Activated T-cell treated with anti-CD3 and anti-CD28 coated beads, Interleukin-2, amount 50 U/mL, for 48 hours (primary cell): ENCODE data around the gene PKD2L1.

Source experiments
- DNase-seq, 2 experiments: peaks; one replicate each; pipeline ENCODE4 v3.0.0-alpha.2; 2020

Gene PKD2L1

GRCh38 chr10:100356067-100357017 is 26.3 kb upstream of the PKD2L1 start:
- no peak for DNase-seq

- DNase-seq: no peak
Observed at GRCh38 chr10:100355086-100355485, 25.1 kb upstream of the PKD2L1 start.

DNA sequence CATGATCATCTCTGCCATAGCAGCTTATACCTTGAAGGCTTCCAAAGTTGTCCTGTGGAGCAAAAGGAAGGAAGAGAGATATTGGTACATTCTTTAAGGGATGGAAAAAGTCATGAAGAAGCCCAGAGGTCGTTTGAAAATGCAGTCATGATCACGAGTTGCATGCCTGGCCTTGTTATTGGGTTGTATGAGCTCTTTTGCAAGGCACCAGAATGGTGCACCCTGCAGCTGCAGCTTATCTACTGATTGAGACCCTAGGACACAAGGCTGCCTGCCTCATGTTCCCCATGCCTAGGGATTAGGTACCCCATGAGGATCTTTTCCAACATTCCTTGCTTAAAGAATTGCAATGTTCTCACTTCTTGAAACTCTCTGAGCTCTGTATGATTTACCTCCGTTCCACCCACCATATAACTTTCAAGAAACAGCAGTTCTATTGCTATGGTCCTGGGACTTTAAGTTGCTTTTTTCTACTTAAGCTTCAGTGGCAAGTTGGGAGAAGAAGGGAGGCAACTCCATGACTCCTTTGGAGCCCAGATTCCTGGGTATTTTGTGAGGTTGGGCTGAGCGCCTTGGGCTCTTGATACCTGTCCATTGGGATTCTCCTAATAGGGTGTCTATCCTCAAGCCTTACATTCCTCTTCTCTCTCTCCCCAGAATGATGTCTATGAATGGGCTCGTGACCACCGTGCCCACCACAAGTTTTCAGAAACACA is 23.9 kb upstream of the PKD2L1 start:
- no peak for DNase-seq

DNA sequence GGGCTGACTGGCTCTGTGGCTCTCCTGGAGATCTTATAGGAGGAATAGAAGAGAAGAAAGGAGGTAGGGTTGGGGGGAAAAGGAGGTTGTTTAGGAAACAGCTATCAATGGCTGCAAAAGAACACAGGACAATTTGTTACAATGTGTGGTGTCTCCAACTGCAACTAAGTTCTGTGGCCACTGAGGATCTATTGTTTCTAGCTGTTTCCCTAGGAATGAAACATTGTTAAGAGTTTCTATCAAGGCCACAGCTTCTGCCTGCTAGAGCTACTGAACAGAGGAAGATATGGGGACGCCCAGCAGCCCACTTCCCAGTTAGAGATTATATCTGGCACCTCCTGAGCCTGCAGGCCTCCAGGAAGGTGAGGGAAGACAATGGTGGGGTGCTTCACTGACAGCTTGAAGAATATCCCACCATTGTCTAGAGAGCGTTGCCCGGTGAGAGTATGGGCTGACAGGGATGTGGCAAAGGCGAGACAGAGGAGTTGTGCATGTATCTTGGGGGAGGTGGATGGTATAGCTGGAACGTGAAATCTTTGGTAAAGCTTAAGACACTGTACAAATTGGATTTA is 21.0 kb upstream of the PKD2L1 start:
- DNase-seq: no peak

DNA sequence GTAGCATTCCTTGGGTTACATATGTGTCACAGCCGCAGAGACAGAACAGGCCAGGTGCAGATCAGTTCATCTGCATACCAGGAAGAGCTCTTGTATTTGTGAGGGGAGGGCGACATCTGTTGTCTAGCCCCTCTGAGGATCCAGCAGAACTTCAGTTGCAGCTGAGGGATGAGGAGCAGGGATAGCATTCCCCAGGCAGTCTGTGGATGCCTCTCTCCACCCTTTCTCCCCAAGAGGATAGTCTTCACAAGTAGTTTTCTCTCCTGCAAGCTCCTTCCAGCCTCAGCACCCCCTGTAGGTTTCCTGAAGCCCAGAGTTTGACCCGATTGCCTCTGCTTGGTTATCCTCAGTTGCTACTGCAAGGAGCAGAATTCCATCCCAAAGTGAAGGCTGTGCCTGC is 19.6 kb upstream of the PKD2L1 start:
- DNase-seq: no peak

- DNase-seq: no peak
Observed at GRCh38 chr10:100349087-100349486, 19.1 kb upstream of the PKD2L1 start.

DNA sequence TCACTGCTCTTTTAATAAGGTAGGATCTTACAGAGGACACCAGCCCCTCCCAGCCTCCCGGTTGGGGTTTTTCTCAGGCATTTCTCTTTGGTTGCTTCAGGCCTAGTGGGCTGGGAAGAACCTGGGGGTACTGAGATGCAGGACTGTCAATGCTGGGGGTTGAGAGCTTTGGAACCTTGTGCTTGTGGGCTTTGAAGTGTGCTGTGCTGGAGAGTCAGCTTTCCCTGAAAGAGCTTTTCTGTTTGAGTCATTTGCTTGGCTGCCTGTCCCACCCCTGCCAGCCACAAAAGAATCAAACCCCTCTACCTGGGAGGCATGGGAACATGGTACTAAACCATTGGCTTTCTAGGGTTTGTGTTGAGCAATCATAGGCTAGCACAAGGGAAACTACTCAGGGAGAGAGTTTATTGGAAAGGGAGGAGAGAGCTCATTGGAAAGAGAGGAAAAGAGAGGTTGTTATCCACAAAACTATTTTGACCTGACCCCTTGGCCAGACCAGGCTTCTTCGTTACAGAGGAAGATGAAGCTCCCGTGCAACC is 18.4 kb upstream of the PKD2L1 start:
- DNase-seq: no peak

- DNase-seq: no peak
Observed at GRCh38 chr10:100347568-100348195, 17.7 kb upstream of the PKD2L1 start.

DNA sequence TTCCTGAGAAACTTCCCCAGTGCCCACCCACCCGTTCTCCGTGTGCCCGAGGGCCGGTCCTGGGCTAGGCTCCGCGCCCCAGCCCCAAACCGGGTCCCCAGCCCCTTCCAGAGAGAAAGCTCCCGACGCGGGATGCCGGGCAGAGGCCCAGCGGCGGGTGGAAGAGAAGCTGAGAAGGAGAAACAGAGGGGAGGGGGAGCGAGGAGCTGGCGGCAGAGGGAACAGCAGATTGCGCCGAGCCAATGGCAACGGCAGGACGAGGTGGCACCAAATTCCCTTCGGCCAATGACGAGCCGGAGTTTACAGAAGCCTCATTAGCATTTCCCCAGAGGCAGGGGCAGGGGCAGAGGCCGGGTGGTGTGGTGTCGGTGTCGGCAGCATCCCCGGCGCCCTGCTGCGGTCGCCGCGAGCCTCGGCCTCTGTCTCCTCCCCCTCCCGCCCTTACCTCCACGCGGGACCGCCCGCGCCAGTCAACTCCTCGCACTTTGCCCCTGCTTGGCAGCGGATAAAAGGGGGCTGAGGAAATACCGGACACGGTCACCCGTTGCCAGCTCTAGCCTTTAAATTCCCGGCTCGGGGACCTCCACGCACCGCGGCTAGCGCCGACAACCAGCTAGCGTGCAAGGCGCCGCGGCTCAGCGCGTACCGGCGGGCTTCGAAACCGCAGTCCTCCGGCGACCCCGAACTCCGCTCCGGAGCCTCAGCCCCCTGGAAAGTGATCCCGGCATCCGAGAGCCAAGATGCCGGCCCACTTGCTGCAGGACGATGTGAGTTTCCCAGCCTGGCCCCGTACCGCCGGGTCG is 16.9 kb upstream of the PKD2L1 start, which contains the start of gene SCD:
Gene SCD (plus strand): TSS at position 469 of the 803 bp plus-strand sequence. CDS start 272 bp downstream, at position 741.
- peak; percentile 86 to 90 for DNase-seq

DNA sequence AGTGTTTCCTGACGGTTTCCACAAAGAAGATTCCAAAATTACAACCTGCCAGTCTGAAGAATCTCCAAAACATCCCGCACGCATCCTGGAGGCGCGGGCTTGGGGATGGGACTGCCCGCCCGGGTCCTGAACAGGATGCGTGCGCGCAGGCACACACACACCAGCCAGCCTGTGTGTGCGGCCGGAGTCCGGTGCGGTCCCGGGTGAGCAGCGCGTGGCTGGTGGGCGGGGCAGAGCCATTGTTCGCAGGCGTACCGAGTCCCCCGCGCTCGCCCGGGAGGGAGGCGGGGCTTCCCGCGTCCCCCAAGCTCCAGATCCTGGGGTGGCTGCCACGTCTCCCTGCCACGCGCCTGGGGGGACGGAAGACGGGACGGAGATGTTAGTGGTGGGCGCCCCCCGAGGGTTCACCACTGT is 16.3 kb upstream of the PKD2L1 start:
- peak; percentile 84 to 87 for DNase-seq

DNA sequence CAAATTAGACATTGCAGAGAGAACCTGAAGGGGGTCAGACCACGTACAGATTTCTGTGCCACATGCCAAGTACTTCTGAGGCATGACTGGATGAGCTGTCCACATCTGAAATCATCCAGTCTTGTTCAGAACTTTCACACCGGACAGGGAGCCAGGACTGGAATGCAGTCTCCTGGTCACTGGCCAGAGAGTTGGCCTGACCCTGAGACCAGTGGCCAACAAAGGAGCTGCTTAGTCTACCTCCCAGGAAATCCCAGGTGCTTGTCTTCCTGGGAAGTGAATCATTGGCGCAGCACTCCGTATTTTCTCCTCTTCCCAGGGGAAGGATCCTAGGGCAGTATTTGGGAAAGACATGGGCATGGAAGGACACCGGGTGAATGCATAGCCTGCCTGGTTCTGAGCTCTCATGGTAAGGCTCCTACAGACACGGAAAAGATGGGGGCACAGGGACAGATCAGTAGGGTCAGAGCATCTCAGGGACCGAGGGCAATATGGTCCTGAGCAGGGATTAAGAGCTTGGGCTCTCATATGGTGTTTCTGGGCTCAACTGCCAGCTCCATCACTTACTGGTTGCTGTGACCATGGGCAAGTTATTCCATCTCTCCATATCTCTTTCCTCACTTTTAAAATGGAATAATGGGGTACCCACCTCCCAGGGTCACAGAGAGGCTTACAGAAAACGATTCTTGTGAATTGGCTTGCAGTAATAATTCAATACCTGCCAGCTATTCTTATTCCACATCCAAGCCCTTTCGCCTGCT is 15.7 kb upstream of the PKD2L1 start:
- no peak for DNase-seq

GRCh38 chr10:100344241-100344788 is 14.3 kb upstream of the PKD2L1 start:
- DNase-seq: no peak

GRCh38 chr10:100342627-100342972 is 12.6 kb upstream of the PKD2L1 start:
- DNase-seq: no peak

GRCh38 chr10:100341953-100342626 is 12.1 kb upstream of the PKD2L1 start:
- peak; percentile 50 to 63 for DNase-seq

DNA sequence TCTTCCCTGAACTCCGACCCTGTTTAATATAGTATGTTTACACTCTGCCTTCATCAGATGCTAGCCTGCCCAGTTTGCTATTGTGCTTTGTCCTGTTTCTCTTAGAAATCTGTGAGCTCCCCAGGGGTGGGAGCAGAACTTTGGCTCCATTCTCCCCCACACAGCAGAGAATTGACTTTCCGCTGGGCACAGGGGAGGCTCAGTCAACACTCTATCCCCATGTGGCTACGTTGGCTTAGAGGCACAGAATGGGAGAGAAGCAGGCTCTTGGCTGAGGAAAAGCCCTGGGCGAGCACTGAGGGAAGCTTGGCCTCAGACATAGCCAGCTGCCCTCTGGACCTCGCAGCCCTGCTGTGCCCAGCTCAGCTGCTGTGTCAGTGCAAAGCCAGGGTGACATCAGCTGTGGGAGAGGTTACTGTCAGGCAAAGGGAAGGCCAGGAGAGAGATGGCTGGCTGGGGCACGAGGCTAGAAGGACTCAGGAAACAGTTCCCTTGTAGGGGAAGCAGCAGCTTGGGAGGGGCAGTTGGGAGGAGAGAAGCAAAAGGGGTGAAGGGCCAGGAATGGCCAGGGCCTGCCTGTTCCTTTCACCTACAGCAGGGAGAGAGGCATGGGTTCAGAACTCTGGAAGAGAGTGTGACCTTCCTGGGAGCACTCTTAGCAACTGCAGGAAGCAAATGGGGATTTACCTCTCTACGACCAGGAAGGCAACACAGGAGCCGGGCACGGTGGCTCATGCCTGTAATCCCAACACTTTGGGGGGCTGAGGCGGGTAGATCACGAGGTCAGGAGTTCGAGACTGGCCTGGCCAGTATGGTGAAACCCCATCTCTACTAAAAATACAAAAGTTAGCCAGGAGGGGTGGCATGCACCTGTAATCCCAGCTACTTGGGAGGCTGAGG is 11.2 kb upstream of the PKD2L1 start:
- DNase-seq: no peak

GRCh38 chr10:100339236-100339635 is 9.2 kb upstream of the PKD2L1 start:
- DNase-seq: no peak

DNA sequence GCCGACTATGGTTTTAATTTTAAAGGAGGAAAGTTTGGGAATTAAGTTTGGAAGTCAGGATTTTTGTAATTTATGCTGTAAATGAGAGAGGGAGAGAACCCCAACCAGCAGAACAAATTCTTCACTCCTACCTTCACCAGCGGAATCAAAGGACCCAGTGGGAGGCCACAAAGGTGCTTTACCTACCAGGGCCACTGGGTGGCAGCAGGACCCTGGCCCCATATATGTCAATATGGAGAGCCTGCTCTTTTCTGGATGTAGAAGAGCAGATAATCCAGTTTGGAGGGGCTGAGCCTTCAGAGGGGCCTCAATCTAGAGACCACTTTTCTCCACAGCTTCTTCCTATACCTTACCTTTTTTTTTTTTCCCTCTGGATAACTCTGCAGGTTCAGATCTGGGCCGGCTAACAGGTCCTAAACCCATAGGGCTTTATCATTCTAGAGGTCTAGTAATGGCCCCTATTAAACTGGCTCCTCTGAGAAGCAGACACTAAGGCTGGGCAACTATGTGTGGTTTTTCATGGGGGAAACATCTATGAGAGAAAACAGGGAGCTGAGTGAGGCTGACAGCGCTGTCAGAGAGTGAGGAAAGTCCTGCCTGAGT is 8.5 kb upstream of the PKD2L1 start:
- DNase-seq: peak; percentile 89 to 91

- no peak for DNase-seq
Observed at GRCh38 chr10:100334762-100335161, 4.7 kb upstream of the PKD2L1 start.
